Stomach (tissue), 9 donors: ENCODE measurements around the gene BHLHA15. TPM values are rescaled to one million over a fixed set of nuclear protein-coding genes. Genes with fewer than 3 reads are reported as not detected.

ENCODE experiments used
- DNase-seq, 2 donors: peaks; one replicate each; pipeline versions ENCODE4 v3.0.0 to v3.0.0-alpha.2; 2013 to 2019
- H3K27ac ChIP-seq, 5 donors: fragments of 200-600 bp in 4 of 5; sonication (generic) in 4 of 5; one replicate each; pipeline ENCODE4 v1.5.1; 2013 to 2019; ENCODE audit warnings: mild to moderate bottlenecking in 1 of 5, moderate library complexity in 1 of 5
- H3K27me3 ChIP-seq, 3 donors: fragments of 200-600 bp; sonication (generic); one replicate each; pipeline ENCODE4 v1.5.1; 2017 to 2019; ENCODE audit warnings: mixed run types in 1 of 3
- H3K36me3 ChIP-seq, 4 donors: fragments of 200-600 bp; sonication (generic); 1 replicate in 3 of 4; 2 replicates in 1 of 4; pipeline ENCODE4 v1.5.1; 2016 to 2019
- H3K4me1 ChIP-seq, 4 donors: fragments of 200-600 bp; sonication (generic); one replicate each; pipeline ENCODE4 v1.5.1; 2016 to 2019
- H3K4me3 ChIP-seq, 4 donors: fragments of 200-600 bp; sonication (generic) in 3 of 4; one replicate each; pipeline ENCODE4 v1.5.1; 2016 to 2019; ENCODE audit warnings: mild to moderate bottlenecking in 1 of 4
- H3K9me3 ChIP-seq, 4 donors: fragments of 200-600 bp; sonication (generic); one replicate each; pipeline ENCODE4 v1.5.1; 2016 to 2019
- EP300 ChIP-seq: sonication (generic); formaldehyde crosslinking; IDR thresholded peaks from one replicate; pipeline ENCODE4 v1.6.1; 2017; ENCODE audit warnings: antibody characterized with exemption
- POLR2A ChIP-seq, 4 donors: fragments of 450-650 bp; IDR thresholded peaks; one replicate each; pipeline ENCODE4 v1.6.1; 2016; ENCODE audit warnings: antibody characterized with exemption in 4 of 4, control low read depth in 2 of 4, mild to moderate bottlenecking in 1 of 4, moderate library complexity in 1 of 4
- POLR2AphosphoS5 ChIP-seq, 3 donors: sonication (generic); formaldehyde crosslinking; IDR thresholded peaks; one replicate each; pipeline ENCODE4 v1.6.1; 2016; ENCODE audit warnings: antibody characterized with exemption in 3 of 3
- WGBS, 5 donors: extraction: QIAGEN DNeasy Blood & Tissue Kit in 3 of 5; methylation state at CpG; one replicate each; pipeline versions ENCODE4 v1.1.5 to v1.1.7; 2013 to 2018; 5-methylcytosine and 5-hydroxymethylcytosine counted together
- intact Hi-C: fragments of 100-400 bp; cut with DNase I; formaldehyde crosslinking; loops from one replicate; pipeline ENCODE4 v1.15.1; 2023; ENCODE audit warnings: low total_unique reads
- polyA plus RNA-seq, 3 donors: library from polyadenylated mRNA; stranded (reverse); fragments of 200-250 nt; gene quantifications; one replicate each; pipeline ENCODE4 v1.2.3, GENCODE V29; 2013
- total RNA-seq, 5 donors: library from RNA; depleted of rRNA; stranded (reverse); fragments of >200 nt; gene quantifications; one replicate each; pipeline versions ENCODE4 v1.1.0 to v1.2.3, GENCODE V29; 2014 to 2016
- TF ChIP-seq, protein P1 (sequence below), 7 experiments: fragments of 450-650 bp in 4 of 7; fragments of 200-600 bp in 3 of 7; sonication (generic) in 3 of 7; IDR thresholded peaks; one replicate each; pipeline ENCODE4 v1.5.1; 2016 to 2019; ENCODE audit warnings: antibody characterized with exemption in 7 of 7, control low read depth in 2 of 7, mild to moderate bottlenecking in 1 of 7
- donor health status: healthy with polysubstance abuse.
- donor health status: Bipolar disorder and iron deficiency.
- donor health status: healthy.

BHLHA15 gene
- total and polyA plus RNA-seq, 8 donors = 1.3 to 108 (median 11.3) TPM; not detected in 2

- H3K27ac ChIP-seq = no peak overlapping the region
- no peaks in the 10 kb centered on the region for H3K9me3 ChIP-seq
- peaks cover 24 to 82% (median 66%) of the 10 kb centered on the region in 4 donors for H3K36me3 ChIP-seq
- no peaks in the 10 kb centered on the region for H3K27me3 ChIP-seq
- intact Hi-C loops = no loop called here
- DNase-seq = no peak
- H3K4me3 ChIP-seq = no peak overlapping the region
- 86 to 96% (median 94%) methylated on average over 2 to 4 of the region's 4 CpGs for WGBS, 5 donors
- TF ChIP-seq POLR2A (IDR thresholded peaks at IDR 0.05) = no peak
- TF ChIP-seq, protein P1, sequence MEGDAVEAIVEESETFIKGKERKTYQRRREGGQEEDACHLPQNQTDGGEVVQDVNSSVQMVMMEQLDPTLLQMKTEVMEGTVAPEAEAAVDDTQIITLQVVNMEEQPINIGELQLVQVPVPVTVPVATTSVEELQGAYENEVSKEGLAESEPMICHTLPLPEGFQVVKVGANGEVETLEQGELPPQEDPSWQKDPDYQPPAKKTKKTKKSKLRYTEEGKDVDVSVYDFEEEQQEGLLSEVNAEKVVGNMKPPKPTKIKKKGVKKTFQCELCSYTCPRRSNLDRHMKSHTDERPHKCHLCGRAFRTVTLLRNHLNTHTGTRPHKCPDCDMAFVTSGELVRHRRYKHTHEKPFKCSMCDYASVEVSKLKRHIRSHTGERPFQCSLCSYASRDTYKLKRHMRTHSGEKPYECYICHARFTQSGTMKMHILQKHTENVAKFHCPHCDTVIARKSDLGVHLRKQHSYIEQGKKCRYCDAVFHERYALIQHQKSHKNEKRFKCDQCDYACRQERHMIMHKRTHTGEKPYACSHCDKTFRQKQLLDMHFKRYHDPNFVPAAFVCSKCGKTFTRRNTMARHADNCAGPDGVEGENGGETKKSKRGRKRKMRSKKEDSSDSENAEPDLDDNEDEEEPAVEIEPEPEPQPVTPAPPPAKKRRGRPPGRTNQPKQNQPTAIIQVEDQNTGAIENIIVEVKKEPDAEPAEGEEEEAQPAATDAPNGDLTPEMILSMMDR (IDR thresholded peaks at IDR 0.05) = no peak
- no peak for TF ChIP-seq EP300
- no peak for TF ChIP-seq POLR2AphosphoS5 (IDR thresholded peaks at IDR 0.05)
- H3K4me1 ChIP-seq = peaks cover 0 to 18% (median 0%) of the 10 kb centered on the region in 4 donors
Observed at GRCh38 chr7:98242934-98243333, 31.7 kb downstream of the BHLHA15 start.

DNA sequence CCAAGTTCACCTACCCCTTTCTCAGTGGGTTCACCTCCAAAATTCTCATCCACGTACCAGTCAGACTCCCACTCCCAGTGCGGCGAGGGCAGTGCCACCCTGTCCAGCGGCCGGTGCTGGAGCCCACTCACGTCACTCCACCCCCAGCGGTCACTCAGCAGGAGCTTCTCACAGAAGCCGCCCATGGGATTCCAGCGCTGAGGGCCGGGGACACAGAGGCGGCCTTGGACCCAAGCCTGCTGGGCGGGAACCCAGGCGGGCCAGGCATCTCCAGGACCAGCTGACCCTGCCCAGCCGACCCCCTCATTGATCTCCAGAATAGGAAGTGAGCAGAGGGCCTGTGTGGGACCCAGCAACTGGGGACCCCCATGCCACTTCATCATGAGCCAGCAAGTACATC, 33.6 kb downstream of the BHLHA15 start:
- H3K4me1 ChIP-seq = peaks cover 2 to 31% (median 9%) of the 10 kb centered on the region in 4 donors
- DNase-seq = no peak
- H3K4me3 ChIP-seq = no peak overlapping the region
- WGBS, 5 donors = 92 to 97% (median 95%) methylated on average over 13 to 14 of the region's 14 CpGs
- peaks cover 15 to 66% (median 47%) of the 10 kb centered on the region in 4 donors for H3K36me3 ChIP-seq
- intact Hi-C loops = loop anchor here (5.0 kb wide), 1 partner anchor 223 kb away; no protein-coding TSS in a partner anchor
- no peaks in the 10 kb centered on the region for H3K9me3 ChIP-seq
- H3K27ac ChIP-seq = no peak overlapping the region
- H3K27me3 ChIP-seq = no peaks in the 10 kb centered on the region
- TF ChIP-seq, protein P1 (IDR thresholded peaks at IDR 0.05) = no peak
- TF ChIP-seq POLR2AphosphoS5 (IDR thresholded peaks at IDR 0.05) = no peak

DNA sequence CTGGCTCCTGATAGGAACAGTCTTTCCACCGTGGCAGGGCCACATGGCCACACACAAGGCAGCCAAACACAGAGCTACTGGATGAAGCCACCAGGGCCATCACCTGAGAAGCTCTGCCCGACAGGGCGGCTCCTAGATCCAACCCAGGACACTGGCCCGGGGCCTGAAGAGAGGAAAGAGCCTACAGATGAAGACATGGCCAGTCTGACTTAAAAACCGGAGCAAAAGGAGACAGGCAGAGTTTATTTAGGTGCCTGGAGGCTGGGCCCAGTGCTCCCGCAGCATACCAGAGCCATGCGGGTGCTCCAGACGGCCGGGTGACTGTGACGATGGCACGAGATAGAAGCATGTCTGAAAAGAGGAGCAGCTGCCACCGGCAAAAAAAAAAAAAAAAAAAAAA, 36.9 kb downstream of the BHLHA15 start:
- no peak for DNase-seq
- Histone ChIP-seq H3K9me3 (no peaks in the 10 kb centered on the region), H3K36me3 (peaks cover 10 to 42% (median 25%) of the 10 kb centered on the region in 4 donors), H3K4me3 (no peak overlapping the region), H3K27ac (peak overlapping the region in 2 of 5 donors; percentile 88 to 94), H3K27me3 (no peaks in the 10 kb centered on the region), H3K4me1 (peaks cover 27 to 58% (median 35%) of the 10 kb centered on the region in 4 donors)
- TF ChIP-seq, protein P1 (IDR thresholded peaks at IDR 0.05) = no peak
- TF ChIP-seq POLR2AphosphoS5 (IDR thresholded peaks at IDR 0.05) = no peak
- TF ChIP-seq EP300 = no peak
- TF ChIP-seq POLR2A (IDR thresholded peaks at IDR 0.05) = no peak
- 87 to 95% (median 94%) methylated on average over 9 to 12 of the region's 12 CpGs for WGBS, 5 donors
- intact Hi-C loops = loop anchor here (5.0 kb wide), 1 partner anchor 226 kb away; no protein-coding TSS in a partner anchor

GRCh38 chr7:98249106-98249505, 37.9 kb downstream of the BHLHA15 start:
- H3K9me3 ChIP-seq = no peaks in the 10 kb centered on the region
- intact Hi-C loops = loop anchor here (5.0 kb wide), 1 partner anchor 227 kb away; no protein-coding TSS in a partner anchor
- H3K4me3 ChIP-seq = no peak overlapping the region
- H3K4me1 ChIP-seq = peaks cover 33 to 67% (median 40%) of the 10 kb centered on the region in 4 donors
- H3K36me3 ChIP-seq = peaks cover 3 to 33% (median 15%) of the 10 kb centered on the region in 4 donors
- H3K27ac ChIP-seq = peak overlapping the region; percentile 35 to 94 (median 52)
- no peaks in the 10 kb centered on the region for H3K27me3 ChIP-seq
- 68 to 81% (median 72%) methylated on average over 6 of the region's 6 CpGs for WGBS, 5 donors
- peak in 1 of 3 donors; percentile 15 for TF ChIP-seq POLR2AphosphoS5 (IDR thresholded peaks at IDR 0.05)
- TF ChIP-seq POLR2A (IDR thresholded peaks at IDR 0.05) = no peak
- peak in 1 of 2 donors; percentile 47 for DNase-seq

DNA sequence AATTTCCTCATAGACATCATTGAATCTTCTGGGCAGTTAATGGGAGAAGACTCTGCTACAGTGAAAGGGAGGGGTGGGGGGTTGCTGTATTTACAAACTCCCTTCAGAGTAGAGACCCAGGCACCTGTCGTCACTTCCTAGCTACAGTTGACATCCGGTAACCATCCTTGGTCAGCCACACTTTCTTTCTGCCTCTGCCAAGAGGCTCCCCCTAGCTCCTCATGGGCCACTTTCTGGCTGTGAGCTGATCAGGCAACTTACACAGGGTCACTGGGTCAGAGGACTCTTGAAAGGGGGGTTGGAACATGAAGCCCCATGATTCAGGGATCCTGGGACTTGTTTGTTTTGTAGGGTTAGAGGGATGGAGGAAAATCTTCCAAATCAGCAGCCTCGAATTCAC, 39.5 kb downstream of the BHLHA15 start:
- H3K27me3 ChIP-seq = no peaks in the 10 kb centered on the region
- DNase-seq = peak in 1 of 2 donors; percentile 66
- peak overlapping the region; percentile 88 to 94 (median 91) for H3K27ac ChIP-seq
- intact Hi-C loops = no loop called here
- TF ChIP-seq POLR2A (IDR thresholded peaks at IDR 0.05) = no peak
- TF ChIP-seq, protein P1 (IDR thresholded peaks at IDR 0.05) = no peak
- TF ChIP-seq EP300 = no peak
- TF ChIP-seq POLR2AphosphoS5 (IDR thresholded peaks at IDR 0.05) = no peak
- H3K4me1 ChIP-seq = peaks cover 33 to 73% (median 42%) of the 10 kb centered on the region in 4 donors
- H3K9me3 ChIP-seq = no peaks in the 10 kb centered on the region
- H3K36me3 ChIP-seq = peaks cover under 1 to 24% (median 4%) of the 10 kb centered on the region in 4 donors
- peak overlapping the region; percentile 76 to 86 (median 78) for H3K4me3 ChIP-seq
- 21 to 53% (median 27%) methylated on average over 3 of the region's 3 CpGs for WGBS, 5 donors
